IPS-15b (cell line): ENCODE measurements around the gene ZDHHC18.
A peak's percentile ranks its signal among the peaks of the same experiment; 100 is the strongest.
"Not testable (repeated sequence)": the region's sequence is repeated elsewhere in the genome, so short reads cannot be mapped to it uniquely, and the experiment has no call there.

Experiments used
- H3K27me3 ChIP-seq: one replicate; pipeline ENCODE4 v1.6.1; 2013; ENCODE audit warnings: low read length; ENCODE audit not compliant: control insufficient read depth, insufficient read depth
- H3K36me3 ChIP-seq: one replicate; pipeline ENCODE4 v1.6.1; 2013; ENCODE audit warnings: low read length; ENCODE audit not compliant: control insufficient read depth, insufficient read depth
- H3K4me1 ChIP-seq: one replicate; pipeline ENCODE4 v1.6.1; 2013; ENCODE audit warnings: mild to moderate bottlenecking, low read length; ENCODE audit not compliant: control insufficient read depth, insufficient read depth
- H3K4me3 ChIP-seq: one replicate; pipeline ENCODE4 v1.5.1; 2013; ENCODE audit warnings: low read depth, low read length
- H3K9ac ChIP-seq: one replicate; pipeline ENCODE4 v1.6.1; 2013; ENCODE audit warnings: low read depth, mild to moderate bottlenecking, low read length
- H3K9me3 ChIP-seq: one replicate; pipeline ENCODE4 v1.6.1; 2013; ENCODE audit warnings: mild to moderate bottlenecking, low read length; ENCODE audit not compliant: control insufficient read depth, insufficient read depth

Gene ZDHHC18

GRCh38 chr1:26827106-26827604 lies 667 bp downstream of the ZDHHC18 start:
- H3K4me1 ChIP-seq, result peaks cover 3% of the 10 kb centered on the region
- no peaks in the 10 kb centered on the region for H3K36me3 ChIP-seq
- no peaks in the 10 kb centered on the region for H3K27me3 ChIP-seq
- no peak overlapping the region for H3K9ac ChIP-seq
- H3K9me3 ChIP-seq, result no peaks in the 10 kb centered on the region
- peak overlapping the region; percentile 52 for H3K4me3 ChIP-seq

- Histone ChIP-seq H3K4me3 (peak overlapping the region; percentile 52), H3K4me1 (peaks cover 3% of the 10 kb centered on the region)
Observed at GRCh38 chr1:26827663-26828062, 1.2 kb downstream of the ZDHHC18 start.

GRCh38 chr1:26828411-26828991 lies 2.0 kb downstream of the ZDHHC18 start:
- peaks cover 3% of the 10 kb centered on the region for H3K4me1 ChIP-seq
- no peaks in the 10 kb centered on the region for H3K27me3 ChIP-seq
- no peak overlapping the region for H3K9ac ChIP-seq
- H3K9me3 ChIP-seq, result no peaks in the 10 kb centered on the region
- H3K4me3 ChIP-seq, result no peak overlapping the region
- peaks cover 4% of the 10 kb centered on the region for H3K36me3 ChIP-seq

More at GRCh38 chr1:26827663-26828062, 1.2 kb downstream of the ZDHHC18 start:
- no peaks in the 10 kb centered on the region for H3K9me3 ChIP-seq
- H3K36me3 ChIP-seq, result no peaks in the 10 kb centered on the region
- H3K27me3 ChIP-seq, result no peaks in the 10 kb centered on the region
- H3K9ac ChIP-seq, result no peak overlapping the region

- H3K9me3 ChIP-seq, result no peaks in the 10 kb centered on the region
- H3K4me3 ChIP-seq, result no peak overlapping the region
- H3K36me3 ChIP-seq, result peaks cover 12% of the 10 kb centered on the region
- no peaks in the 10 kb centered on the region for H3K27me3 ChIP-seq
- no peak overlapping the region for H3K9ac ChIP-seq
- H3K4me1 ChIP-seq, result peaks cover 3% of the 10 kb centered on the region
Observed at GRCh38 chr1:26829184-26829911, 2.9 kb downstream of the ZDHHC18 start.

- Histone ChIP-seq H3K4me1 (peaks cover 3% of the 10 kb centered on the region), H3K4me3 (no peak overlapping the region), H3K36me3 (peaks cover 12% of the 10 kb centered on the region), H3K9me3 (no peaks in the 10 kb centered on the region), H3K9ac (no peak overlapping the region), H3K27me3 (no peaks in the 10 kb centered on the region)
Observed at GRCh38 chr1:26831059-26831458, 4.6 kb downstream of the ZDHHC18 start.

GRCh38 chr1:26831546-26832248 lies 5.2 kb downstream of the ZDHHC18 start:
- Histone ChIP-seq H3K27me3 (no peaks in the 10 kb centered on the region), H3K9ac (peak overlapping the region; percentile 13), H3K9me3 (no peaks in the 10 kb centered on the region), H3K36me3 (peaks cover 12% of the 10 kb centered on the region), H3K4me1 (peaks cover 3% of the 10 kb centered on the region), H3K4me3 (no peak overlapping the region)

GRCh38 chr1:26832249-26832960 lies 5.9 kb downstream of the ZDHHC18 start:
- Histone ChIP-seq H3K9ac (peak overlapping the region; percentile 13), H3K4me3 (no peak overlapping the region), H3K27me3 (no peaks in the 10 kb centered on the region), H3K4me1 (peaks cover 3% of the 10 kb centered on the region), H3K36me3 (peaks cover 12% of the 10 kb centered on the region), H3K9me3 (no peaks in the 10 kb centered on the region)

GRCh38 chr1:26833432-26834405 lies 7.2 kb downstream of the ZDHHC18 start:
- Histone ChIP-seq H3K4me3 (no peak overlapping the region), H3K9ac (no peak overlapping the region), H3K27me3 (no peaks in the 10 kb centered on the region), H3K36me3 (peaks cover 12% of the 10 kb centered on the region), H3K4me1 (peaks cover 3% of the 10 kb centered on the region), H3K9me3 (no peaks in the 10 kb centered on the region)

GRCh38 chr1:26837665-26838064 lies 11.2 kb downstream of the ZDHHC18 start:
- peaks cover 14% of the 10 kb centered on the region for H3K36me3 ChIP-seq
- H3K9ac ChIP-seq, H3K4me1 ChIP-seq, H3K9me3 ChIP-seq, H3K27me3 ChIP-seq, H3K4me3 ChIP-seq: not testable (repeated sequence)

- Histone ChIP-seq H3K4me1 (no peaks in the 10 kb centered on the region), H3K27me3 (no peaks in the 10 kb centered on the region), H3K9ac (no peak overlapping the region), H3K9me3 (no peaks in the 10 kb centered on the region), H3K36me3 (peaks cover 9% of the 10 kb centered on the region), H3K4me3 (no peak overlapping the region)
Observed at GRCh38 chr1:26838474-26839338, 12.2 kb downstream of the ZDHHC18 start.
